GM18508 (cell line): ENCODE results near the gene TMPRSS9.

ENCODE experiments used
- ATAC-seq: cut with Tn5 transposase; IDR thresholded peaks from one replicate; pipeline ENCODE4 v1.9.1; 2021; ENCODE audit warnings: moderate number of reproducible peaks; ENCODE audit not compliant: insufficient read depth, unreplicated experiment

Gene TMPRSS9

GRCh38 chr19:2359992-2360685 lies at the start of gene TMPRSS9:
Gene TMPRSS9 (plus strand): TSS chr19:2360265. CDS start chr19:2389786, 29,521 bp downstream.
- no peak for ATAC-seq

DNA sequence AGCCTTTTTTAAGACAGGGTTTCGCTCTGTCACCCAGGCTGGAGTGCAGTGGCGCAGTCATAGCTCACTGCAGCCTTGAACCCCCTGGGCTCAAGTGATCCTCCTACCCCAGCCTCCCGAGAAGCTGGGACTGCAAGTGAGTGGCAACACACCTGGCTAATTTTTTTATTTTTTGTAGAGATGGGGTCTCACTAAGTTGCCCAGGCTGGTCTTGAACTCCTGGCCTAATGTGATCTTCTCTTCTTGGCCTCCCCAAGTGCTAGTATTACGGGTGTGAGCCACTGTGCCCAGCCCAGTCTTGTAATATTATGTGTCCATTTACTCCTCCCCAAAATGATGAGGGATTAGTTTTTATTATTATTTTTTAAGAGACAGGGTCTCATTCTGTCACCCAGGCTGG lies 49.0 kb upstream of the TMPRSS9 start:
- no peak for ATAC-seq

- ATAC-seq: no peak
These were observed 47.1 kb upstream of the TMPRSS9 start for GRCh38 chr19:2312820-2313501.

DNA sequence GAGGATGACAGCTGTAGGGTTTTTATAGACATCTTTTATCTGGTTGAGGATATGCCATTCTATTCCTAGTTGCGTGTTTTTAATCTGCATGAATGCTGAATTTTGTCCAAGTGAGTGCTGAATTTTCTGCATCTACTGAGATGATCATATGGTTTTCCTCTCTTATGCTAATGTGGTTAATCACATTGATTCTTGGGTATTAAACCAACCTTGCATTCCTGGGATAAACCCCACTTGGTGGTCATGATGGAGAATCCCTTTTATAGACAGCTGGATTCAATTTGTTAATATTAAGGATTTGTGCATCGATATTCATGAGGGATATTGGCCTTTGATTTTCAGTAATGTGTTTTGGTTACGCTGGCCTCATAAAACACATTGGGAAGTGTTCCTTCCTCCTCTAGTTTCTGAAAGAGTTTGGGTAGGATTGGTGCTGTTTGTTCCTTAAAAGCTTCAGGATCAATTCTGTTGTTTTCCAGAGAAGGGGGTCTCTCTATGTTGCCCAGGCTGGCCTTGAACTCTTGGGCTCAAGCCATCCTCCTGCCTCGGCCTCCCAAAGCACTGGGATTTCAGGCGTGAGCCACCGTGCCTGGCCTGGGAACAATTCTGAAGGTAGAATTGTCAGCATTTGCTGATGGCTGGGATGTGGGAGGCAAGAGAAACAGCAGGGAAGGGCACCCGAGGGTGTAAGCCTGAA lies 44.8 kb upstream of the TMPRSS9 start:
- no peak for ATAC-seq

GRCh38 chr19:2315818-2316353 lies 44.2 kb upstream of the TMPRSS9 start:
- no peak for ATAC-seq

- no peak for ATAC-seq
These were observed 42.8 kb upstream of the TMPRSS9 start for GRCh38 chr19:2317300-2317699.

GRCh38 chr19:2317756-2318155 lies 42.3 kb upstream of the TMPRSS9 start:
- no peak for ATAC-seq

- ATAC-seq: no peak
These were observed 41.1 kb upstream of the TMPRSS9 start for GRCh38 chr19:2318923-2319322.

DNA sequence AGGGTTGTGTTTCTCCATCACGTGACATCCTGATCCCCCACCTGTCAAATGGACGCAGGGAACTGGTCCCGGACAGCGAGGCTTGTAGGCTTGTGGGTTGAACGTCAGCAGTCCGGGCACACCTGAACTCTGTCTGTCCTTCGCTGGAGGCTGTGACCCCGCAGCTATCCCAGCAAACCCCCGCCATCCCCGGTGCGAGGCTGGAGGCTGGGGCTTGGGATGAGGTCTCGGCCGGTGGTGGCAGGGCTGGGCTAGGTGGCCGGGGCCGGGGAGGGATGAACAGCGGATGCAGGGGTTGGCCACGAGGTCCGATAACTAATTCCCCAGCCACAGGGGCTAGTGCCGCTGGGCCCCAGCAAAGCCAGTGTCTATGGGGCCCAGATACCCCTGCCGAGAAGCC lies 40.5 kb upstream of the TMPRSS9 start:
- ATAC-seq: no peak

DNA sequence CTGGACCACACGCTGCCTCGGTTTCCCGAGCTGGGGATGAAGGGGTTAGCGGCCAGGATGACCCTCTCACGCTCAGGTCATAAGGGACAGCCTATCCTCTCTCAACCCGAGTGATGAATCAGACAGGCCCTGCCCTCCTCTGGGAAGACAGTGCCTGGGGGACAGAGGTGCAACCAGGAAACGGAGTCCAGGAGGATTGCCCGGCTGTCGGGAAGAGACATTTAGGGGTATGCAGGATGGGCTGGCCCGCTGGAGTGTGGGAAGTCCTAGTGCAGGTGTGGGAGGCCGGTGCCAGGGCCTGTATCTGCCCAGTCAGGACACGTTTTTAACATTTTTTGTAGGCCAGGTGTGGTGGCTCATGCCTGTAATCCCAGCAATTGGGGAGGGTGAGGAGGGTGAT lies 40.0 kb upstream of the TMPRSS9 start:
- ATAC-seq: no peak

DNA sequence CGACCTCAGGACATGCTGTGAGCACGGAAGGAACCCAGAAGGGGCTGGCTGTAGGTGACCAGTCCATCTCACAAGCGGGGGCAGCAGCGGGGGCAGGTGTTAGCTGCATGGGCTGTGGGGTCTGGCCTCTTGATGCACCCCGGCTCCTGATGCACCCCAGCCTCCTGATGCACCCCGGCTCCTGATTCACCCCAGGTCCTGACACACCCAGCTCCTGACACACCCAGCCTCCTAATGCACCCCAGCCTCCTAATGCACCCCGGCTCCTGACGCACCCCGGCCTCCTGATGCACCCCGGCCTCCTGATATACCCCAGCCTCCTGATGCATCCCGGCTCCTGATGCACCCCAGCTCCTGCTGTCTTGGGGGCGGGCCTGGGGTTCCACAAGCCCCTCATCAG lies 39.1 kb upstream of the TMPRSS9 start:
- ATAC-seq: no peak

DNA sequence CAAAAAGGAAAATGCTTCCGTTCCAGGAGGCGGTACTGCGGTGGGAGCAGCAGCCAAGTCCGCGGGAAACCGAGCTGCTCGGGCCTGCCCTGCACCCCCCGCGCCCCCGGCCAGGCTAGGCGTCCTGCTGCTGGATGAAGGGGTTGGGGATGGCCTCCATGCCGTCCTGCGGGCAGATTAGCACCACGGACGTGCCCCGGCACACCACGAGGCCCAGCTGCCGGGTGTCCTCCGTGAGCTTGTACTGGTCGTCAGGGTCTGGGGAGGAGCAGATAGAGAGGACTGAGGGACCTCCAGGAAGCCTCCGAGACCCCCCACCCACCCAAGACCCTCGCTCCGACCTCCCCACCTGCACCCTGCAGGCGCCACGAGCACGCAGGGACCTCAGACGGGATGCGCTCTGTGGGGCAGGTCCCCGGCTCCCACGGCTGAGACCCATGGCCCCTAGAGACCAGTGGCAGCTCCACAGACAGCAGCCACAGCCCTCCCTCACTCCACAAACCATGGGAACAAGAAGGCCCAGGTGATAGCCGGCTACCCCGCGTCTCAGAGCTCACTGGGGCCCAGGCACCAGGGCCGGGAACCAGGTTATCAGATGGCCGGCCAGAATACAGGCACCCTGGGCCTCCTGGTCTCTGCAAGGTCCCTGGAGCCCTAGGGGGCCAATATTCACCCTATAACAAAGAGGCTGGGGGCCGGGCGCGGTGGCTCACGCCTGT lies 38.3 kb upstream of the TMPRSS9 start:
- ATAC-seq: no peak

DNA sequence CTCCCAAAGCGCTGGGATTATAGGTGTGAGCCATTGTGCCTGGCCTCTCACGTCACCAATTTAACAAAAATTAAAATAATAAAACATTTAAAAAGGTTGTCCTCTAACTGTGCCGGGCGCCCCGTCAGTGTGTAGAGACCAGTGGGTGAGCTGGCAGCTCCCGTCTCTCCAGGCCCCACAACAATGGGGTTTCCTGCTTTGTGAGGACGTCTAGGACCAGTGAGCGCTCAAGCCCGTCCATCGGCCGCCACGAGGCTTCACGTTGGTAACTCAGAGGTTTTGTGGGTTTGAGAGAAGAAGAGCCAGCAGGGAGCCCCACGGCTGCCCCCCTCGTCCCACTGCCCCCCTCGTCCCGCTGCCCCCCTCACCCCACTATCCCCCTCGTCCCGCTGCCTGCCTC lies 36.4 kb upstream of the TMPRSS9 start:
- no peak for ATAC-seq

GRCh38 chr19:2324220-2324948 lies 35.7 kb upstream of the TMPRSS9 start:
- no peak for ATAC-seq

DNA sequence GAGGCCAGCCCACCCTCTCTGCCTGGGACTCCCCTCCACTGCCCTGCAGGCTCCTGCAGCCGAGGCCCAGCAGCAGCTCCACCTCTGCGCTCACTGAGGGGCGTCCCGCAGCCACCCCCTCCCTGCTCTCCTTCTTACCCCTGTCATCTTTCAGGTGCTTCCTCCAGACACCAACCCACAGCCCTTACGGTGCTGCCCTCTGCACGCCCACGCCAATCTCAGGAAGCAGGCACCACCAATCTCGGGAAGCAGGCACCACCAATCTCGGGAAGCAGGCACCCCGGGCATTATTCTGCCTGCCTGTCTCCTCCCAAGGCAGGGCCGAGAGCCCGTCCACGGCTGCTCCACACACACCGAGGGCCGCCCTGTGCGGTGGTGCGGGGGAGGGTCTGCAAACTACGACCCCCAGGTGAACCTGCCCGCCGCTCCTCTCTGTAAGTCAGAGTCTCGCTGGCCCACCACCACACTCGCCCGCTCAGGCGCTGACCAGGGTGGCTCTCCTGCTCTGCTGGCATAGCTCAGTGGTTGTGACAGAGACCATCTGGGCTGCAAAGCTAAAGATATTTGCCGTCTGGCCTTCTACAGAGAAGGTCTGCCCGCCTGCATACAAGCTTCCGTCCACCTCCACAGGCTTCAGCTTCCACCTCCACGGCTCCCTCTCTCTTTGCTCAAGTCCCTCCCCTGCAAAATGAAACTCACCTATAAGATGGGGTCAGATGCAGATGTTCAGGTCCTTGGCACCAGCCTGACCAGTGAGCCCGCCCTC lies 34.6 kb upstream of the TMPRSS9 start:
- no peak for ATAC-seq

GRCh38 chr19:2326699-2327360 lies 33.2 kb upstream of the TMPRSS9 start:
- ATAC-seq: no peak

DNA sequence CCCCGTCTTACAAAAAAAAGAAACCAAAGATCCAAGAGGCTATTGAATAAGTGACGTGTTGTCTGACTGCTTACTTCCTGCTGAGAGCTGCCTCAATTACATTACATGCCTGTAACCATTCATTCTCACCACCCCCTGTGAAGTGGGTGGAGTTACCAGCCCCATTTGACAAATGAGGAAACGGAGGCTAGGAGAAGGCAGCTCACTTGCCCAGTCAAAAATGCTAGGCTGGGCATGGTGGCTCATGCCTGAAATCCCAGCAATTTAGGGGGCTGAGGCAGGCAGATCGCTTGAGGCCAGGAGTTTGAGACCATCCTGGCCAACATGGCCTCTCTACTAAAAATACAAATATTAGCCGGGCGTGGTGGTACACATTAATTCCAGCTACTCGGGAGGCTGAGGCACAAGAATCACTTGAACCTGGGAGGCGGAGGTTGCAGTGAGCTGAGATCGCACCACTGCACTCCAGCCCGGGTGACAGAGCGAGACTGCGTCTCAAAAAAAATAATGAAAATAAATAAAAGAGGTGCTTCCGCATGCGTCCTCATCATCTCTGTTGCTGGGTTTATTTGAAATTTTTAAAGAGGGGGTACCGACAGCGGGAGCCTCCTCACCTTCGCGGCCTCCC lies 32.2 kb upstream of the TMPRSS9 start:
- ATAC-seq: no peak

DNA sequence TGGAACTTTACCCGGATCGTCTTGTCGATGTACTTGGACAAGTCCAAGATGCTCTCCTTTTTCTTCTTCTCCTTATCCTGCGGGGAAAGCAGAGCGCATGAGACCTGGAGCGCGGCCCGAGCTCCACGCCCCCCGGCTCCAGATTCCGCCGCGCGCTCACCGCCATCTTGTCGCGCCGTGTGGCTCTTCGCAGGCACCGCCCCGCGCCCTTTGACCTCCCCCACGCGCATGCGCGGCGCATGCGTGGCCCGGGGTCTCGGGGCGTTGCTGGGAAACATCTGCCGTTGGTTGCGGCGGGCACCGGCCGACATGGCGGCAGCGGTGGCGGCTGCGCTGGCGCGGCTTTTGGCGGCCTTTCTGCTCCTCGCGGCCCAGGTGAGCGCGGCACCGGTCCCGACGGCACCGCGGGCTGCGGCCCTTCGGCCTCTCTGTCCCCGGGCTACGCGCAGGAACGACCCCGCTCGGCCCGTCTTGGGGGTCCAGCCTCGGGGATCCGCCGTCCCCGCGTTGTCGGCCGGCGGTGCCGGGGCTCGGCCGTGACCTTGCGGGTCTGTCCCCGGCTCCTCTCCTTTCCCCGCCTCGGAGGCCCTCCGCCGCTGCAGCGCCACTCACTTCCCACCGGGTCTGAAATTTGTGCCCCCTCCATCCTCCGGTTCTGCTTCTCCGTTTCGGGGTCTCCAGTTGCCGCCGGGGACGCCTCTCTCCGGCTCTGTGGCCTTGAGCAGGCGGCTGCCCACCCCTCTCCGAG lies 31.5 kb upstream of the TMPRSS9 start, which contains the start of the genes LSM7 and SPPL2B:
Gene LSM7 (minus strand): TSS at position 186 of the 748 bp plus-strand sequence. CDS start 20 bp downstream, at position 166.
Gene SPPL2B (plus strand): TSS at position 284 of the 748 bp plus-strand sequence. CDS start 26 bp downstream, at position 310.
- ATAC-seq: no peak
